Spleen (tissue), 11 donors: ENCODE results near the gene E2F7. TPM values are rescaled to one million over a fixed set of nuclear protein-coding genes. Genes with fewer than 3 reads are reported as not detected.
A peak's percentile ranks its signal among the peaks of the same experiment; 100 is the strongest.

Experiments used
- DNase-seq: peaks from one replicate; pipeline ENCODE4 v3.0.0-alpha.2; 2020
- H3K27ac ChIP-seq, 8 donors: fragments of 200-600 bp; sonication (generic) in 7 of 8; 1 replicate in 4 of 8; 2 replicates in 4 of 8; pipeline versions ENCODE4 v1.5.0 to v1.8.0; 2016 to 2021; ENCODE audit warnings: inconsistent platforms in 4 of 8, mild to moderate bottlenecking in 4 of 8, moderate library complexity in 1 of 8
- H3K27me3 ChIP-seq, 7 donors: fragments of 200-600 bp; sonication (generic) in 6 of 7; replicated peaks in 1 of 7; 1 replicate in 4 of 7; 2 replicates in 3 of 7; pipeline versions ENCODE4 v1.5.0 to v1.8.0; 2016 to 2021; ENCODE audit warnings: inconsistent platforms in 3 of 7, mild to moderate bottlenecking in 1 of 7
- H3K36me3 ChIP-seq, 6 donors: fragments of 200-600 bp; sonication (generic) in 5 of 6; 1 replicate in 4 of 6; 2 replicates in 2 of 6; pipeline versions ENCODE4 v1.5.0 to v1.8.0; 2016 to 2021; ENCODE audit warnings: inconsistent platforms in 2 of 6
- H3K4me1 ChIP-seq, 6 donors: fragments of 200-600 bp; sonication (generic) in 5 of 6; 1 replicate in 3 of 6; 2 replicates in 3 of 6; pipeline versions ENCODE4 v1.5.0 to v1.8.0; 2016 to 2021; ENCODE audit warnings: inconsistent platforms in 3 of 6
- H3K4me3 ChIP-seq, 8 donors: fragments of 200-600 bp; sonication (generic) in 7 of 8; 1 replicate in 4 of 8; 2 replicates in 4 of 8; pipeline versions ENCODE4 v1.5.0 to v1.8.0; 2016 to 2021; ENCODE audit warnings: inconsistent platforms in 4 of 8, mild to moderate bottlenecking in 4 of 8, moderate library complexity in 2 of 8
- H3K9me3 ChIP-seq, 8 donors: fragments of 200-600 bp; sonication (generic) in 7 of 8; 1 replicate in 4 of 8; 2 replicates in 4 of 8; pipeline versions ENCODE4 v1.5.0 to v1.8.0; 2016 to 2021; ENCODE audit warnings: inconsistent platforms in 4 of 8
- POLR2A ChIP-seq, 3 donors: fragments of 450-650 bp; IDR thresholded peaks; one replicate each; pipeline ENCODE4 v1.5.1; 2017; ENCODE audit warnings: antibody characterized with exemption in 3 of 3, mild to moderate bottlenecking in 1 of 3
- POLR2AphosphoS5 ChIP-seq, 3 donors: sonication (generic); formaldehyde crosslinking; IDR thresholded peaks; one replicate each; pipeline ENCODE4 v1.5.1; 2017; ENCODE audit warnings: antibody characterized with exemption in 3 of 3
- WGBS, 5 donors: extraction: QIAGEN DNeasy Blood & Tissue Kit in 3 of 5; methylation state at CpG; one replicate each; pipeline versions ENCODE4 v1.1.5 to v1.1.7; 2013 to 2018; 5-methylcytosine and 5-hydroxymethylcytosine counted together
- intact Hi-C: fragments of 100-400 bp; cut with DNase I; formaldehyde crosslinking; loops from one replicate; pipeline ENCODE4 v1.15.0; 2023; ENCODE audit warnings: low total_unique reads
- polyA plus RNA-seq, 3 donors: library from polyadenylated mRNA; stranded (reverse); fragments of 200-250 nt; gene quantifications; one replicate each; pipeline ENCODE4 v1.2.1, GENCODE V29; 2013
- total RNA-seq, 7 donors: library from RNA; depleted of rRNA in 3 of 7; stranded (reverse); fragments of >200 nt in 3 of 7; fragmentation: NEBNext Ultra II Directional in 4 of 7; extraction: Animal tissue kit (Norgen Biotek cat#: 25700) in 4 of 7; gene quantifications; one replicate each; pipeline versions ENCODE4 v1.1.0 to v1.2.1, GENCODE V29; 2016 to 2021
- TF ChIP-seq, protein P1 (sequence below), 11 experiments: fragments of 200-600 bp in 7 of 11; fragments of 450-650 bp in 4 of 11; sonication (generic) in 4 of 11; IDR thresholded peaks in 8 of 11; conservative IDR thresholded peaks in 3 of 11; 1 replicate in 7 of 11; 2 replicates in 4 of 11; pipeline versions ENCODE4 v1.4.0 to v1.8.0; 2016 to 2021; ENCODE audit warnings: antibody characterized with exemption in 11 of 11, inconsistent platforms in 4 of 11, mild to moderate bottlenecking in 1 of 11
- donor health status: healthy with polysubstance abuse.
- donor health status: DM: no; HTN: no; CAD: no; lungs with moderate emphysema.
- donor health status: DM: no; HTN: no; CAD: no.
- donor health status: Bipolar disorder and iron deficiency.
- donor health status: healthy.
- donor health status: DM: no; HTN: no; CAD: no.
- donor health status: DM: yes; HTN: yes; CAD: no.

Gene E2F7
- total and polyA plus RNA-seq, 10 donors = 0.09 to 2.2 (median 0.95) TPM

- no peak for TF ChIP-seq POLR2AphosphoS5 (IDR thresholded peaks at IDR 0.05)
- TF ChIP-seq, protein P1, sequence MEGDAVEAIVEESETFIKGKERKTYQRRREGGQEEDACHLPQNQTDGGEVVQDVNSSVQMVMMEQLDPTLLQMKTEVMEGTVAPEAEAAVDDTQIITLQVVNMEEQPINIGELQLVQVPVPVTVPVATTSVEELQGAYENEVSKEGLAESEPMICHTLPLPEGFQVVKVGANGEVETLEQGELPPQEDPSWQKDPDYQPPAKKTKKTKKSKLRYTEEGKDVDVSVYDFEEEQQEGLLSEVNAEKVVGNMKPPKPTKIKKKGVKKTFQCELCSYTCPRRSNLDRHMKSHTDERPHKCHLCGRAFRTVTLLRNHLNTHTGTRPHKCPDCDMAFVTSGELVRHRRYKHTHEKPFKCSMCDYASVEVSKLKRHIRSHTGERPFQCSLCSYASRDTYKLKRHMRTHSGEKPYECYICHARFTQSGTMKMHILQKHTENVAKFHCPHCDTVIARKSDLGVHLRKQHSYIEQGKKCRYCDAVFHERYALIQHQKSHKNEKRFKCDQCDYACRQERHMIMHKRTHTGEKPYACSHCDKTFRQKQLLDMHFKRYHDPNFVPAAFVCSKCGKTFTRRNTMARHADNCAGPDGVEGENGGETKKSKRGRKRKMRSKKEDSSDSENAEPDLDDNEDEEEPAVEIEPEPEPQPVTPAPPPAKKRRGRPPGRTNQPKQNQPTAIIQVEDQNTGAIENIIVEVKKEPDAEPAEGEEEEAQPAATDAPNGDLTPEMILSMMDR (IDR thresholded peaks at IDR 0.05 in 8 of 11, conservative IDR thresholded peaks at IDR 0.05 in 3 of 11) = no peak
- TF ChIP-seq POLR2A (IDR thresholded peaks at IDR 0.05) = no peak
- 93 to 100% (median 96%) methylated on average over 2 of the region's 2 CpGs for WGBS, 5 donors
- peaks cover 0 to 15% (median 0%) of the 10 kb centered on the region in 6 donors for H3K36me3 ChIP-seq
- no peaks in the 10 kb centered on the region for H3K9me3 ChIP-seq
- no peak for DNase-seq
- H3K4me1 ChIP-seq = no peaks in the 10 kb centered on the region
- no peak overlapping the region for H3K27ac ChIP-seq
- intact Hi-C loops = loop anchor here (10.0 kb wide), 1 partner anchor 215 kb away; no protein-coding TSS in a partner anchor
- no peaks in the 10 kb centered on the region for H3K27me3 ChIP-seq
- no peak overlapping the region for H3K4me3 ChIP-seq
Observed at GRCh38 chr12:77019920-77020319, 45.4 kb downstream of the E2F7 start.

DNA sequence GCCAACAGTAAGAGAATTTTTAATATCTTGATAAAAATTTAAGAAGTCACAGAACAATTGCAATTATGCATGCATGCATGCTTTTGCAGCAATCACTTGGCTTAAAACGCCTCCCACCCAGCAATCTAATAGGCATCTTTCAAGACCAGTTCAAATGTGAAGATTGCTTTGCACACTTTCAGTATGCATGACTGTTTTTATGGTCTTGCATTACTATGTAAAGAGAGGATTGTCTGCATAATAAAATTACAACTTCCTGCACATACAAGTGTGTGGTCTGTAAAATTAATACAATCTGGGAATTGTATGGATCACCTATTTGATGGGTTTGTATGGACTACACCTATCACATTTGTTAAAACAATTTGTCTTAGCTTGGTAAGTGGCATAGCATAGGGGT lies 48.8 kb downstream of the E2F7 start:
- 88 to 93% (median 90%) methylated on average over 1 of the region's 1 CpG for WGBS, 5 donors
- no peak overlapping the region for H3K4me3 ChIP-seq
- no peak overlapping the region for H3K27ac ChIP-seq
- no peaks in the 10 kb centered on the region for H3K9me3 ChIP-seq
- TF ChIP-seq, protein P1 (IDR thresholded peaks at IDR 0.05 in 8 of 11, conservative IDR thresholded peaks at IDR 0.05 in 3 of 11) = no peak
- TF ChIP-seq POLR2A (IDR thresholded peaks at IDR 0.05) (no peak), POLR2AphosphoS5 (IDR thresholded peaks at IDR 0.05) (no peak)
- DNase-seq = no peak
- intact Hi-C loops = loop anchor here (10.0 kb wide), 1 partner anchor 212 kb away; no protein-coding TSS in a partner anchor
- no peaks in the 10 kb centered on the region for H3K27me3 ChIP-seq
- peaks cover 0 to 10% (median 0%) of the 10 kb centered on the region in 6 donors for H3K36me3 ChIP-seq
- no peaks in the 10 kb centered on the region for H3K4me1 ChIP-seq

- Histone ChIP-seq H3K36me3 (no peaks in the 10 kb centered on the region), H3K9me3 (no peaks in the 10 kb centered on the region), H3K27ac (no peak overlapping the region), H3K4me3 (no peak overlapping the region), H3K4me1 (peaks cover 0 to 9% (median 6%) of the 10 kb centered on the region in 6 donors), H3K27me3 (no peaks in the 10 kb centered on the region)
- 61 to 79% (median 70%) methylated on average over 1 of the region's 1 CpG for WGBS, 5 donors
- DNase-seq = no peak
- TF ChIP-seq, protein P1 (IDR thresholded peaks at IDR 0.05 in 8 of 11, conservative IDR thresholded peaks at IDR 0.05 in 3 of 11) = no peak
- TF ChIP-seq POLR2AphosphoS5 (IDR thresholded peaks at IDR 0.05) (no peak), POLR2A (IDR thresholded peaks at IDR 0.05) (no peak)
- intact Hi-C loops = loop anchor here (5.0 to 10.0 kb wide), 2 partner anchors 208 to 391 kb away; no protein-coding TSS in a partner anchor
Observed at GRCh38 chr12:77013091-77013490, 52.3 kb downstream of the E2F7 start.

- peaks cover 0 to 9% (median 6%) of the 10 kb centered on the region in 6 donors for H3K4me1 ChIP-seq
- peak; percentile 87 for DNase-seq
- H3K9me3 ChIP-seq = no peaks in the 10 kb centered on the region
- H3K4me3 ChIP-seq = no peak overlapping the region
- no peak for TF ChIP-seq POLR2A (IDR thresholded peaks at IDR 0.05)
- TF ChIP-seq, protein P1 (IDR thresholded peaks at IDR 0.05 in 8 of 11, conservative IDR thresholded peaks at IDR 0.05 in 3 of 11) = peak; percentile 31 to 90 (median 76)
- WGBS, 5 donors = 8 to 9% (median 9%) methylated on average over 9 of the region's 9 CpGs
- intact Hi-C loops = loop anchor here (5.0 to 10.0 kb wide), 2 partner anchors 206 to 389 kb away; no protein-coding TSS in a partner anchor
- H3K36me3 ChIP-seq = no peaks in the 10 kb centered on the region
- H3K27ac ChIP-seq = no peak overlapping the region
- H3K27me3 ChIP-seq = peaks cover 0 to 5% (median 0%) of the 10 kb centered on the region in 7 donors
Observed at GRCh38 chr12:77010691-77011548, 54.4 kb downstream of the E2F7 start.
